GM18519 (cell line): Measurements from ENCODE around the gene ARL6IP1.
A peak's percentile ranks its signal among the peaks of the same experiment; 100 is the strongest.
"Not testable (repeated sequence)": the region's sequence is repeated elsewhere in the genome, so short reads cannot be mapped to it uniquely, and the experiment has no call there.

Experiments
- ATAC-seq: cut with Tn5 transposase; IDR thresholded peaks from one replicate; pipeline ENCODE4 v1.9.1; 2021; ENCODE audit warnings: mild to moderate bottlenecking, moderate library complexity; ENCODE audit not compliant: unreplicated experiment, low FRiP score

Gene ARL6IP1

DNA sequence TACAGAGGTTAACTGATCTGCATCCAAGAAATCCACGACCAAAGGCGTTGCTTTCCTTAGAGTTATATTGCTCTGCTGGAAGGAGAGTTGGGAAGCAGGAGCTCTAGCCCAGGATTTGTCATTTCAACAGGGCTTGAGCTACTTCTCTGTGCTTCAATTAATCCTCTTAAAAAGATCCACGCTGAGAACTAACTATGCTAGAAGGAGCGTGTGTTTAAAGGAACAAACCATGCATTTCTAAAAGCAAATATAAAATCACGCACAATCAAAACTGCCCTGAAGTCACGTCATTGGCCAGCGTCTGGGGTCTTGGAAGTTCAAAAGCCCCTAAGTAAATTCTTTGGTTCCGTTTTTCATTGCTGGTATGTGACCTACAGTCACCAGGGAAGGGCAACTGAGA is 1.1 kb downstream of the ARL6IP1 start:
- ATAC-seq, result no peak

DNA sequence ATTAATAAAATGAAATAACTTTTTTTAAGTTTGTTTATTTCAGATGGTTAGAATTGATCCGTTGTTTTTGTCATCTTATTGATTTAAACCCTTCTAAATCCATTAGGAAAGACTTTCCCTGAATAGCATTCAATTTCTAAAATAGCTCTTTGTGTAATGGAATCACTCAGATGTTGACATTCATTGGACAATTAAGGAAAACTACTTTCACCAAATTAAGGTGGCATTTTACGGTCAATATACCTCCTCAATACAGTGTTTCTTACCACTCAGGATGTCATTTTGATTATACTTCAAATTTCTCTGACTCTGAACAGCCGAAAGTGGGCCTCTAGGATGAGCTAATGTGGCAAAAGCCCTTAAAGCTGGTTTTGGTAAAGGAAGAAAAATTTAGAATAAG is 1.8 kb downstream of the ARL6IP1 start:
- ATAC-seq, result no peak

DNA sequence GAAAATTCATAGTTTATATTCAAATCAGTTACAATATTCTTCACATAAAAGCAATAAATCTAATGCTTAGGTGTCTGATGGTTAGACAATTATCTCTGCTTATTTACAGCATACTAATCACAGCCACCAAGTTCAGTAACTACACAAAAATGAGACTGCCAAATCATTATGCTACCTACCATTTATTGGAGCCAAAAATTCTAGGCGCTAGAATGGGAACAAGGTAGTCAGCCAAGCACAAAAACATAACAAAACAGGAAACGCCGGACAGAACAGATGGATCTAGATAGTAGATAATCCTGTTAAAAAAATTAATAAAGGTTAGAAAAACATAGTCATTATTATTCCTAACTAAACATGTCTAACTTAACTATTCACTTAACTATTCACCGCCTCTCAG is 3.6 kb downstream of the ARL6IP1 start:
- ATAC-seq, result no peak

DNA sequence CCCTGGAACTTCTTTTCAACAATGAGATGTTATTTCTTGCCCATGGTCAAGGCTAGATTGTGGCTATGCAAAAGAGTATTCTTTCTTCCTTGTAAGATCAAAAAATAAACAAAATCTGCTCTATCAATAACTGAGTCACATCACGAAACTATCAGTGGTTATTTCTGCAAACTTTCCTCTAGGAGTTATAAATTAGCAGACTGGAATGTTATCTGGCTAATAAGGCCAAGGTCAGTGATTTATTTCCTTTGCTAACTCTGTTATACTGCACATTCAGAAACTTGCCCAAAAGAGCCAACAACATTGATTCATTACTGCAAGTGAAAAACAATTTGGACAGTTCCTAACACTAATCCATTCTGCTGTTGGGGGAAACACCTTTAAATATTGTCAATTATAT is 5.0 kb downstream of the ARL6IP1 start:
- ATAC-seq, result no peak

DNA sequence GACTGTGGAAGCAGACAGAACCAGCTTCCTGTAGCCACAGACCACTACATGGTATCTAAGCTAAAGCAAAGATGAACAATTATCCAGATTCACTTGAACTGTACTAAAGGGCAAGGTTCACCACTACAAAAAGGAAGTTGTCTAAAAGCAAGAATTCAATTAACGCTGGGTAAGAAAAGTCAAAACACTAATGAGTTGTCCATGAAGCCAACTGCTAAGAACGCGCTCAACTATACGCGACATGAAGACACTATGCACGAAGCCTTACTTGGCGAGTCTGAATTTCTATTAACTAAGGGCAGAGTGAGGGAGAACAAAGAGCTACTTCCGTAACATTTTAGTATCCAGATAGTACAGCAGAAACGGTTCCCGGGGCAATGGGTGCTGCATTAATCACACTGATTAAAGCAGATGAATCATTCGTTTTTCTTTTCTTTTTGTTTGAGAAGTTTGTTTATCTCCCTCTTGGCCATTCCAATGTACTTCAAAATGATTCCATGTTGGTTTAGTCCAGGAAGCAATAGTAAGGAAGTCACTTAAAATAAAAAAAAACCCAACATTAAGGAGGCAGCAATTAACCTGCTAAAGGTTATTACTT is 8.4 kb downstream of the ARL6IP1 start:
- no peak for ATAC-seq

DNA sequence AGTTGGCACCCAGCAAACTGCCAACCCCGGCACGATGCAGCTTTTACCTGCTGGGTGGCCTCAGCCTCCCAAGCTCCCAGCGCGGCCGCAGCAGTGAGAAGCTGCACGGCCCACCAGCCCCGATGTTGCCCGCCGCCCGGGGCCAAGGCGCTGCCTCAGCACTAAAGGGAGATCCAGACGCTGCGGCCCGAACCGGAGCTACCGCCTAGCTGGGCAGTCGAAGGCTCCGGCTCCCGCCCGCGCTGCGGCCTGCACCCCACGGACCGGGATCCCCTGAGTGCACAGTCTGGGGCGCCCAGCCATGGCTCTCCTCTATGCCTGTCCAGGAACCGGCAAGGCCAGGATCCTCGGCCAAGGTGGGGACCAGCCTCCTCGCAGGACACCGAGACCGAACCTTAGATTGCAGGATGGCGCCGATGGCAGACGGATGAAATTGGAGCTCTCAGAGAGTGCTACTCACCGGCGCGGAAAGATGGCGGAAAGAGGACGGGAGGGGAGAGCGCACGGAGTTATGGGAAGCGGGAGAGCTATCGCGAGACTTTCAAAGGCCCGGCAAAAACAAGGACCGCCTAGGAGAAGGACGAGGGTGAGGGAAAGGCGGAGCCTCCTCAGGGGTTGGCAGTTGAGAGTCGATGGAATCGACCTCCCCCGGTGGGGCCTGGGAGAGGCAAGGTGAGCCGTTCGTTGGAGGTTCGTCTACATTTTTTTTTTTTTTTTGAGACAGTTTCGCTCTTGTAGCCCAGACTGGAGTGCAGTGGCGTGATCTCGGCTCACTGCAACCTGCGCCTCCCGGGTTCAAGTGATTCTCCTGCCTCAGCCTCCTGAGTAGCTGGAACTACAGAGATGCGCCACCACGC is 11.3 kb downstream of the ARL6IP1 start, which contains the start of gene RPS15A:
Gene RPS15A, minus strand, starts transcription at position 485 of the 857 bp plus-strand sequence. CDS start 1,221 bp downstream, outside the sequence.
- ATAC-seq, result peak; percentile 73

DNA sequence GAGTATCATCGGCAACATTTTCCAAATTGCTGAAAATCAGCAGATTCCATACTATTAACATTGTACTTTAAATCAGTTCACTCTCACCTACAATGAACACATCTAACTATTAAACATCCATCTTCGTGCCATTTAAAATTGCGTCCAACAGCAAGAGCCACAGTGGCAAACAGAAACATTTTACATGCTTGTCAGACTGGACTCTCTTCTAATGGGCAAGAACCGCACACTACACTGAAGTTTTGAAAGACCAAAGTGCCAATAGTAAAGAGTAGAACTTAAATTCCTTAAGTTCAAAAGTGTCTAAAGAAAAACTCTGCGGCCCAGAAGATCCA is 11.9 kb downstream of the ARL6IP1 start:
- no peak for ATAC-seq

DNA sequence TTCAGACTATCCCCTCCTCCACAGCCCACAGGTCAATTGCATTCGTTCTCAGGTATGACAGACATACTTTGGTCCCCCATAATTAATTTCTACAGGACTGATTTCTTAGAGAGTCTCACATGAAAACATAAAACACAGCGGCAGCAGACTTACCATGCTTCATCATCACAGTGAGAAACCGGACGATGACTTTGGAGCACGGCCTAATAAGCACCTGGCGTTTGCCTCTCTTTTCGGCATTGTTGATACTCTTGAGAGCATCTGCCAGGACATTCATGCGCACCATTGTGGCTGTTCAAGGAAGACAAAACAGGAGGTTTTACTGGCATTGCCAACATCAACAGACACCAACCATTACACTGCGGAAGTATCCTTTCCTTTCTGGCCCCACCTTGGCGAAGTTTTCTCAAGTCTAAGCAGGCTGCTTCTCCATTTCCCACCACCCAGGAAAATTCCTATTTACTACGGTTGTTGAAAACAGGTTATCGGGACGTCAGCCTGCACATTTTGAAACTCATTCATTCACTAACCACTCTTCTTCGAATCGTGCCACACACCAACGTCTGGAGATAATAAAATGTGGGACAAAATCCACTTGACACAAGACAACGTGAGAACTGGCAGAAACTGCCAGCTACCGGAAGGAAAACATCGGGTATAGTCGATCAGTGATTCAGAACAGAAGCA is 12.4 kb downstream of the ARL6IP1 start:
- ATAC-seq, result no peak

DNA sequence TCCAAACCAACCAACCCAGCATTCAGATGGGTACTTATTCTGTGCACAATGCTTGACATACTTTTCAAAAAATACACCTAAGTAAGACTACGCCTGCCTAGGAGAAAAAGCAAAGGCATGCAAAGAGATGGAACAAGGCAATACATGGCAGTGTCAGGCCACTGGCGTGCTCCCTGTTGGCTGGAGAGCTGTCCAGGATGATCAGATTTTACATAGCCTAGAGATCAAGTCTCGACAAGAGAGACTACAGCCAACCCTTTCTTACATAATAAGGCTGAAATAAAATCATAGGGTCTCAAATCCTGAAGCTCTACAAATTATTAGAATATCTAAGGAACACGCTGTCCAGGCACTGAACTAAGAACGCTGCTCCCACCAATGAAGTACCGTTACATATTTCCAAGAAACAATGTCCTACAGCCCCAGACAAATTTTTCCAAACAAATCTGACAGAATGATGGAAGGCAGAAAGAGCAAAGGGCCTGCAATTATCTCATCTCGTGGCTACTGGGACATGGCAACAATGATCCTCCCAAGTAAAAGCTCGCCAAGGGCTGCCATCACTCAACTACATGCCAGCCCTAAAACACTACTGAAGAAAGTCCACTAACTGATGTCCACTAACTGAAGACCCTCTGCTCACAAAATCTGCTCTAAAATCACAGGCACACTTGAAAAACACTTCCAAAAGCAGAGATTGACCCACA is 16.3 kb downstream of the ARL6IP1 start:
- no peak for ATAC-seq

DNA sequence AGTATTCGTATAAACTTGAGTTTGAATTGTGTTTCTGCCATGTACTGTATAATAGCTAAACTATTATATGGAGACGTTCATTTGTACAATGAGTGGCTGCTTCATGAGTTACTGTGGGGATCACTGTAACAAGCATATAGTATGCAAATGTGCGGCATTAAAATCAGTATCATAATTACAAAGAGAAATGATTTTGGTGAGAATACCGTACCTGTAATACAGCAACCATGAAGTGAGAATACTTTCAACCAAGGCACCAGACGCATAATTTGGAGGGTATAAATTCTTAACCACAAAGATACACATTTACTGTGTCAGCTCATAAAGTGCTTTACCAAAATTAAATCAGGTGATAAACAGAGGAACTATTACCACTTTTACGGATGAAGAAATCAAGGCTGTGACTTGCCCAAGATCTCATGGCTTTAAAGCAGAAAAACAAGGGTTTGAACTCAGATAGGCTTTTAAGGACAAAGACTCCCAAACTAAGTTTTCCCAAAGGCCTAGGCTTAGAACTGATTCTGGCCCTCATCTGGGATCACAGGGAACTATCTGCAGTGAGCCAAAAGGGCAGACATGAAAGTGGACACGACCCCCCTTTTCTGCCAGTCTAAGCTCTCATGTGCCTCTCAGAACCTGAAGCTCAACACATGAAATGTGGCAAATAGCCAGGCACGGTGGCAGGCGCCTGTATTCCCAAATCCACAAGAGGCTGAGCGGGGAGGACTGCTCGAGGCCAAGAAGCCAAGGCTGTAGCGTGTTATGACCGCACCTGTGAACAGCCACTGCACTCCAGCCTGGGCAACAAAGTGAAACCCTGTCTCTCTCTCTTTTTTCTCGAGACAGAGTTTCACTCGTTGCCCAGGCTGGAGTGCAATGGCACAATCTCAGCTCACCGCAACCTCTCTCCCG is 17.7 kb downstream of the ARL6IP1 start:
- ATAC-seq, result no peak

DNA sequence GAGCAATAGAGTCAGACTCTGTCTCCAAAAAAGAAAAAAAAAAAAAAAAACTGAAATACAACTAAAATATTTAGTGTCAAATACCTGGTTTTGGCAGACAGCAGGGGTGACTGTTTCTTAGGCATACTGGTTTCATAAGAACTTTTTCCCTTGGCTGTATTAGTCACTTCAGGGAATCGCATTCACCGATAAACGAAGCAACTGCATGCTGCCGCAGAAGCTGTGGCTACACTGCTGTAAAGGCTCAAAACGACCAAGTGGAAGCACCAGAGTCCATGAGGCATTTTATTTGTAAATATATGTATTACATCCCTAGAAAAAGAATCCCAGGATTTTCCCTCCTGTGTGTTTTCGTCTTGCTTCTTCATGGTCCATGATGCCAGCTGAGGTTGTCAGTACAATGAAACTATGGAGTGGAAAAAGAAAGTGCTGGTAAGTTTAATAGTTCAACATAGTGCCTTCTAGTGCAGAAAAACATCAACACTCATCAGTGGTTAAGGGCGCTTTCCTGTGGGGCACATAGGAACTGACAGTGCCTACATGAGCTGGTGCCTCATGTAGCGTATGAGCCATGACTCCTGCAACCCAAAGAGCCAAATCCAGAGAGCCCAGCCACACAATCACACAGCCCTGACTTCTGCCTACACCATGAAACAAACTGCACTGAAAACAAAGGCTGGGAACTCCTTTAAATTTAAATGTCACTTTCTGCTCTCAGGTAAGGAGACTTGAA is 18.5 kb downstream of the ARL6IP1 start:
- no peak for ATAC-seq

DNA sequence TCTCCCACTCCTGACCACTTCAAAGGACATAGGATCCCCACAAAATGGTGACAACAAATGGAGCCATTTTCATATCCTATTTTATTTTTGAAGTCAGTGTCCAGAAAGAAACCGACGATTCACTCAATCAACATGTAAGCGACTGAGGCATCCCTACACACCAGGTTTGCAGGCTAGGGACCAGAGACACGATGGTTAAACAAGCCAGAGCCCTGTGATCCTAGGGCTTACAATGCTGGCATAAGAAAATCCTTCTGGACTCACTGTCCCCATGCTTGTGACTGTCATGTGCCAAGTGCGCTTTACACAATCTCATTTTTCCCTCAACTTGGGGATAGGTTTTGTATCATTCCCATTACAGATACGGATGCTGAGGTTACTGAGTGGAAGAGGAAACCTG is 20.1 kb downstream of the ARL6IP1 start:
- not testable (repeated sequence) for ATAC-seq

DNA sequence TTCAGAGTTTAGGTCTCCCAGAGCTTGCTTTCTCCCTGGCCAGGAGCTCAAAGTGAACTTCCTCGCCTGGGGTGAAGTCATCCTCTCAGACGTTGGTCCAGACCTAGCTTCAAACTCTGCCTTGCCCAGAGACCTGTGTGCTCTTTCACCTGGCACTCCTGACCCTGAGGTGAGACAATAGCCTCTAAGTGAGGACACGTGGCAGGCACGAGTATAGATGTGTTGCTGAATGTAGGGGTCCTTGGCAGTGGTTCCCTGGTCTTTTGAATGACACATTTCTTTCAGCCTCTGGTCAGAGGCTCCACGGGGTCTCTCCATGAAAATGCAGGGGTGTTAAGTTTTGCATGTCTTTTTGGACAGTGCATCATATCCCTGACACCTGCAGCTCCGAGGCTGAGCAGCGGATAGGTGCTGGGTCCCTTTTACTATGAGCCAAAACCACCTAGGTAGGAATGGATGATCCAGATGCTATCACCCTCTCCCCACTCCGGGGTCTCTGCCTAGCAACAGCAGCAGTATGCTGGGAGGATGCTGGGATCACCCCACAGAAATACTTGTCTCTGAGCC is 20.8 kb downstream of the ARL6IP1 start:
- not testable (repeated sequence) for ATAC-seq

DNA sequence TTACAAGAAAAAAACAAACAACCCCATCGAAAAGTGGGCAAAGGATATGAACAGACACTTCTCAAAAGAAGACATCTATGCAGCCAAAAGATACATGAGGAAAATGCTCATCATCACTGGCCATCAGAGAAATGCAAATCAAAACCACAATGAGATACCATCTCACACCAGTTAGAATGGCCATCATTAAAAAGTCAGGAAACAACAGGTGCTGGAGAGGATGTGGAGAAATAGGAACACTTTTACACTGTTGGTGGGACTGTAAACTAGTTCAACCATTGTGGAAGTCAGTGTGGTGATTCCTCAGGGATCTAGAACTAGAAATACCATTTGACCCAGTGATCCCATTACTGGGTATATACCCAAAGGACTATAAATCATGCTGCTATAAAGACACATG is 23.7 kb downstream of the ARL6IP1 start:
- not testable (repeated sequence) for ATAC-seq

DNA sequence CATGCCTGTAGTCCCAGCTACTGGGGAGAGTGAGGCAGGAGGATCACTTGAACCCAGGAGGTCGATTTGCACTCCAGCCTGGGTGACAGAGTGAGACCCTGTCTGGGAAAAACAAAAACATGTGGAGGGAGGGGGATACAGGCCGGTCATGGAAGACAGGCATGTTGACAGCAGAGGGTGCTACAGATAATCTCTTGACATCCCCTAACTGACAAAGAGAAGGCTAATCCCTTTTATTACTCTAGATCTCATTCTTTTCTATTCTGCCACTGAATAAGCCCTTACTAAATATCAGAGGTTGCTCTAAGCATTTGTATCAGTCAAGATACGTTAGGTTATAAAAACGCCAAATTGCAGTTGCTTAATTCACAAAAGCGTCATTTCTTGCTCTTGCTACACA is 25.0 kb downstream of the ARL6IP1 start:
- ATAC-seq, result not testable (repeated sequence)

DNA sequence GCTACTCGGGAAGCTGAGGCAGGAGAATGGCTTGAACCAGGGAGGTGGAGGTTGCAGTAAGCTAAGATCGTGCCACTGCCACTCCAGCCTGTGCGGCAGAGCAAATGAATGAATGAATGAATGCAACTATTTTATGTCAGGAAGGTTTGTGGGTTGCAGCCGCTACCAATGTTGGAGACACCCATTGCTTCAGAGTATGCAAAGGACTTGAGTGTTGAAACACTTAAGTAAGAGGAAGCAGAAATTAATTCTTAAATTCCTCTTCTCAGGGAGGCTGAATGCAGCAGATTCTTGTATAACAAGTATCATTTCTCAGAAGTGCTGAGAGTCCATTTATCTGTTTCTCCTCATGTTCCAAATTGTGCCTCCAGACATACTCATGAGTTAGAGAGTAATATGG is 26.7 kb downstream of the ARL6IP1 start:
- ATAC-seq, result not testable (repeated sequence)

DNA sequence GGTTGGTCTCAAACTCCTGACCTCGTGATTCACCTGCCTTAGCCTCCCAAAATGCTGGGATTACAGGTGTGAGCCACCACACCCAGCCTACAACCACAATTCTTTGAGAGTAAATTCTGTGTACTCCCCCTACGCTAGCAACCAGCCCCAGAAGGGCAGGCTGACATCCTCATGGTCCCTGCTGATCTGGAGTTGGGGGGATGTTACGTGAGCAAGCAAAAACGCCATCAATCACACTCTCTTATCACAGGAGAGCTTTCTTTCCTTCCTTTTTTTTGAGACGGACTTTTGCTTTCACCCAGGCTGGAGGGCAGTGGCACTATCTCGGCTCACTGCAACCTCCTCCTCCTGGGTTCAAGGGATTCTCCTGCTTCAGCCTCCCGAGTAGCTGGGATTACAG is 29.2 kb downstream of the ARL6IP1 start:
- ATAC-seq, result not testable (repeated sequence)

DNA sequence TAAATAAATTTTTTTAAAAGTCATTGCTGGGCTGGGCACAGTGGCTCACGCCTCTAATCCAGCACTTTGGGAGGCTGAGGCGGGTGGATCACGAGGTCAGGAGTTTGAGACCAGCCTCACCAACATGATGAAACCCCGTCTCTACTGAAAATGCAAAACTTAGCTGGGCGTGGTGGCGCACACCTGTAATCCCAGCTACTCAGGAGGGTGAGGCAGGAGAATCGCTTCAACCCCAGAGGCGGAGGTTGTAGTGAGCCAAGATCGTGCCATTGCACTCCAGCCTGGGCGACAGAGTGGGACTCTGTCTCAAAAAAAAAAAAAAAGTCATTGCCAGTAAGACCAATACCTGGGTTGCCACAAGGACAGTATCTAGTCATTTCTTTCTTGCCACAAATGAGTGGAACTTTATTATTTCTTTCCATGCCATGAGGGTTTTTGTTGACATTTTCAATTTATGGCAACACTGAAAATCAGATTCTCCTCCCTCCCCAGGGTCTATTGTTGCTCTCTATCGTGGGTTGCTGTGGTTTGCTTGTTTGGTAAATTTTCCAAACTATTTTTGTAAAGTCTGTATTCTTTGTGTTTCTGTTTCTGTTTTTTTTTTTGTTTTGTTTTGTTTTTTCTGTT is 30.9 kb downstream of the ARL6IP1 start:
- not testable (repeated sequence) for ATAC-seq
